Astrocyte of the spinal cord (primary cell): ENCODE results near the gene SLC8A1.

Source experiments
- DNase-seq: peaks from one replicate; pipeline ENCODE4 v3.0.0; 2011; ENCODE audit warnings: low read depth, low spot score
- H3K4me3 ChIP-seq: 2 replicates; pipeline ENCODE4 v1.5.1; 2011; ENCODE audit warnings: low read depth, mild to moderate bottlenecking, low read length, moderate library complexity
- CTCF ChIP-seq: IDR thresholded peaks from 2 replicates; pipeline ENCODE4 v1.5.1; 2012; ENCODE audit warnings: low read depth, mild to moderate bottlenecking, low read length, inconsistent platforms
- in situ Hi-C: cut with HindIII; loops from 2 replicates; pipeline ENCODE4 v1.10.0; 2017; ENCODE audit warnings: low sequenced_read_pairs

SLC8A1 gene

GRCh38 chr2:40352041-40352702 lies 99.7 kb downstream of the SLC8A1 start:
- no peak for TF ChIP-seq CTCF
- no peak overlapping the region for H3K4me3 ChIP-seq
- no peak for DNase-seq
- in situ Hi-C loops = no loop called here

- no peak overlapping the region for H3K4me3 ChIP-seq
- in situ Hi-C loops = no loop called here
- peak; percentile 76 for DNase-seq
- no peak for TF ChIP-seq CTCF
These were observed 103.2 kb downstream of the SLC8A1 start for GRCh38 chr2:40348665-40349064.

GRCh38 chr2:40348038-40348437 lies 103.9 kb downstream of the SLC8A1 start:
- no peak for DNase-seq
- no peak overlapping the region for H3K4me3 ChIP-seq
- in situ Hi-C loops = no loop called here
- no peak for TF ChIP-seq CTCF

- in situ Hi-C loops = no loop called here
- DNase-seq = no peak
- no peak for TF ChIP-seq CTCF
- no peak overlapping the region for H3K4me3 ChIP-seq
These were observed 105.1 kb downstream of the SLC8A1 start for GRCh38 chr2:40346535-40347354.

GRCh38 chr2:40344364-40344763 lies 107.5 kb downstream of the SLC8A1 start:
- TF ChIP-seq CTCF = no peak
- no peak overlapping the region for H3K4me3 ChIP-seq
- no peak for DNase-seq
- in situ Hi-C loops = no loop called here

- DNase-seq = peak; percentile 67
- in situ Hi-C loops = no loop called here
These were observed 108.0 kb downstream of the SLC8A1 start for GRCh38 chr2:40343902-40344301.

More at GRCh38 chr2:40343902-40344301, 108.0 kb downstream of the SLC8A1 start:
- no peak for TF ChIP-seq CTCF
- H3K4me3 ChIP-seq = no peak overlapping the region
